HL-60 (cell line): ENCODE data around the gene KIF12.

Experiments used
- CTCF ChIP-seq: IDR thresholded peaks from one replicate; pipeline ENCODE4 v1.5.1; 2011; ENCODE audit warnings: low read length, control low read depth, inconsistent platforms; ENCODE audit not compliant: insufficient read depth
- GABPA ChIP-seq: IDR thresholded peaks from 2 replicates; pipeline ENCODE4 v1.6.1; 2012; ENCODE audit warnings: low read depth
- POLR2AphosphoS5 ChIP-seq: IDR thresholded peaks from 2 replicates; pipeline ENCODE4 v1.6.1; 2012; ENCODE audit warnings: low read depth
- REST ChIP-seq: IDR thresholded peaks from 2 replicates; pipeline ENCODE4 v1.6.1; 2012; ENCODE audit warnings: low read depth; ENCODE audit not compliant: insufficient replicate concordance

GRCh38 chr9:114105236-114105635 lies 6.1 kb upstream of the KIF12 start:
- TF ChIP-seq CTCF (no peak), POLR2AphosphoS5 (no peak), REST (no peak), GABPA (no peak)
